ENCODE results near the gene RPS6KA6. TPM values are rescaled to one million over a fixed set of nuclear protein-coding genes. Genes with fewer than 3 reads are reported as not detected.

RPS6KA6 gene
- total and polyA plus RNA-seq, 2 experiments from 2014 or later: 3.6 to 14.0 TPM

DNA sequence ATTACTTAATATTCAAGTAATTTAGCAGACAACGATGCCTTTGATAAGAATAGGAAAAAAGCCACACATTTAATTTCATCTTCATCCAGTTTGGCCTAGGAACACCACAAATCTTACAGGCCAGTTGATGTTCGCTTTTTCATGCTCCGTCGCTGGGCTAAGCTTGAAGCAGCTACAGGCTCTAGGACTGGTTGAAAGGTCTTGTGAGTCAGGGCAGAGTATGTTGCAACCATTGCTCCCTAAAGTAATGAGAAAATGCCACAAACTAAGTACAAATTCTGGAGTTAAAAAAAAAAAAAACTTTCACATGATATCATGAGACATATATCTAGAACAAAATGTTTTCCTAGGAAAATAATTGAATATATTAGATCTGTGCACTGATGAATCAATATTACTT is 123.8 kb downstream of the RPS6KA6 start:
- Histone ChIP-seq H3F3A (replicated peaks; ENCODE audit: low read depth) (no peaks in the 10 kb centered on the region), H4K20me1 (replicated peaks; ENCODE audit: insufficient read depth) (no peaks in the 10 kb centered on the region), H3K27ac (ENCODE audit: low read depth) (no peak overlapping the region), H3K27me3 (ENCODE audit: insufficient read depth) (no peaks in the 10 kb centered on the region), H3K9me2 (ENCODE audit: insufficient read depth) (no peaks in the 10 kb centered on the region), H3K79me2 (replicated peaks; ENCODE audit: insufficient read depth) (no peaks in the 10 kb centered on the region), H2AFZ (no peak overlapping the region), H3K36me3 (ENCODE audit: insufficient read depth) (no peaks in the 10 kb centered on the region), H3K4me1 (ENCODE audit: insufficient read depth) (no peaks in the 10 kb centered on the region), H3K4me3 (no peak overlapping the region), H3K4me2 (no peak overlapping the region)
- no peak for ATAC-seq
- TF ChIP-seq EZH2 (IDR thresholded peaks at IDR 0.05; ENCODE audit: low read depth, unreplicated experiment) (no peak), ZNF114 (CRISPR knock-in tag; IDR thresholded peaks at IDR 0.05) (no peak), JUNB (IDR thresholded peaks at IDR 0.05; ENCODE audit: unreplicated experiment) (no peak), ZNF331 (CRISPR knock-in tag; IDR thresholded peaks at IDR 0.05; ENCODE audit: low read depth) (no peak), CREB1 (CRISPR knock-in tag; IDR thresholded peaks at IDR 0.05; ENCODE audit: low read depth) (no peak), EZH2phosphoT487 (IDR thresholded peaks at IDR 0.05; ENCODE audit: unreplicated experiment) (no peak), NANOG (IDR thresholded peaks at IDR 0.05; ENCODE audit: borderline replicate concordance) (no peak), STAT1 (IDR thresholded peaks at IDR 0.05; ENCODE audit: unreplicated experiment) (no peak), POLR2AphosphoS5 (IDR thresholded peaks at IDR 0.05; ENCODE audit: low read depth) (no peak)
- TF ChIP-seq, protein P1, sequence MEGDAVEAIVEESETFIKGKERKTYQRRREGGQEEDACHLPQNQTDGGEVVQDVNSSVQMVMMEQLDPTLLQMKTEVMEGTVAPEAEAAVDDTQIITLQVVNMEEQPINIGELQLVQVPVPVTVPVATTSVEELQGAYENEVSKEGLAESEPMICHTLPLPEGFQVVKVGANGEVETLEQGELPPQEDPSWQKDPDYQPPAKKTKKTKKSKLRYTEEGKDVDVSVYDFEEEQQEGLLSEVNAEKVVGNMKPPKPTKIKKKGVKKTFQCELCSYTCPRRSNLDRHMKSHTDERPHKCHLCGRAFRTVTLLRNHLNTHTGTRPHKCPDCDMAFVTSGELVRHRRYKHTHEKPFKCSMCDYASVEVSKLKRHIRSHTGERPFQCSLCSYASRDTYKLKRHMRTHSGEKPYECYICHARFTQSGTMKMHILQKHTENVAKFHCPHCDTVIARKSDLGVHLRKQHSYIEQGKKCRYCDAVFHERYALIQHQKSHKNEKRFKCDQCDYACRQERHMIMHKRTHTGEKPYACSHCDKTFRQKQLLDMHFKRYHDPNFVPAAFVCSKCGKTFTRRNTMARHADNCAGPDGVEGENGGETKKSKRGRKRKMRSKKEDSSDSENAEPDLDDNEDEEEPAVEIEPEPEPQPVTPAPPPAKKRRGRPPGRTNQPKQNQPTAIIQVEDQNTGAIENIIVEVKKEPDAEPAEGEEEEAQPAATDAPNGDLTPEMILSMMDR (conservative IDR thresholded peaks at IDR 0.05; ENCODE audit: low read depth in 2 of 2): no peak
- TF ChIP-seq, protein P2, sequence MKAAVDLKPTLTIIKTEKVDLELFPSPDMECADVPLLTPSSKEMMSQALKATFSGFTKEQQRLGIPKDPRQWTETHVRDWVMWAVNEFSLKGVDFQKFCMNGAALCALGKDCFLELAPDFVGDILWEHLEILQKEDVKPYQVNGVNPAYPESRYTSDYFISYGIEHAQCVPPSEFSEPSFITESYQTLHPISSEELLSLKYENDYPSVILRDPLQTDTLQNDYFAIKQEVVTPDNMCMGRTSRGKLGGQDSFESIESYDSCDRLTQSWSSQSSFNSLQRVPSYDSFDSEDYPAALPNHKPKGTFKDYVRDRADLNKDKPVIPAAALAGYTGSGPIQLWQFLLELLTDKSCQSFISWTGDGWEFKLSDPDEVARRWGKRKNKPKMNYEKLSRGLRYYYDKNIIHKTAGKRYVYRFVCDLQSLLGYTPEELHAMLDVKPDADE (IDR thresholded peaks at IDR 0.05): no peak
- TF ChIP-seq, protein P3, sequence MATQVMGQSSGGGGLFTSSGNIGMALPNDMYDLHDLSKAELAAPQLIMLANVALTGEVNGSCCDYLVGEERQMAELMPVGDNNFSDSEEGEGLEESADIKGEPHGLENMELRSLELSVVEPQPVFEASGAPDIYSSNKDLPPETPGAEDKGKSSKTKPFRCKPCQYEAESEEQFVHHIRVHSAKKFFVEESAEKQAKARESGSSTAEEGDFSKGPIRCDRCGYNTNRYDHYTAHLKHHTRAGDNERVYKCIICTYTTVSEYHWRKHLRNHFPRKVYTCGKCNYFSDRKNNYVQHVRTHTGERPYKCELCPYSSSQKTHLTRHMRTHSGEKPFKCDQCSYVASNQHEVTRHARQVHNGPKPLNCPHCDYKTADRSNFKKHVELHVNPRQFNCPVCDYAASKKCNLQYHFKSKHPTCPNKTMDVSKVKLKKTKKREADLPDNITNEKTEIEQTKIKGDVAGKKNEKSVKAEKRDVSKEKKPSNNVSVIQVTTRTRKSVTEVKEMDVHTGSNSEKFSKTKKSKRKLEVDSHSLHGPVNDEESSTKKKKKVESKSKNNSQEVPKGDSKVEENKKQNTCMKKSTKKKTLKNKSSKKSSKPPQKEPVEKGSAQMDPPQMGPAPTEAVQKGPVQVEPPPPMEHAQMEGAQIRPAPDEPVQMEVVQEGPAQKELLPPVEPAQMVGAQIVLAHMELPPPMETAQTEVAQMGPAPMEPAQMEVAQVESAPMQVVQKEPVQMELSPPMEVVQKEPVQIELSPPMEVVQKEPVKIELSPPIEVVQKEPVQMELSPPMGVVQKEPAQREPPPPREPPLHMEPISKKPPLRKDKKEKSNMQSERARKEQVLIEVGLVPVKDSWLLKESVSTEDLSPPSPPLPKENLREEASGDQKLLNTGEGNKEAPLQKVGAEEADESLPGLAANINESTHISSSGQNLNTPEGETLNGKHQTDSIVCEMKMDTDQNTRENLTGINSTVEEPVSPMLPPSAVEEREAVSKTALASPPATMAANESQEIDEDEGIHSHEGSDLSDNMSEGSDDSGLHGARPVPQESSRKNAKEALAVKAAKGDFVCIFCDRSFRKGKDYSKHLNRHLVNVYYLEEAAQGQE (IDR thresholded peaks at IDR 0.05; ENCODE audit: unreplicated experiment): no peak
- TF ChIP-seq, protein P4, sequence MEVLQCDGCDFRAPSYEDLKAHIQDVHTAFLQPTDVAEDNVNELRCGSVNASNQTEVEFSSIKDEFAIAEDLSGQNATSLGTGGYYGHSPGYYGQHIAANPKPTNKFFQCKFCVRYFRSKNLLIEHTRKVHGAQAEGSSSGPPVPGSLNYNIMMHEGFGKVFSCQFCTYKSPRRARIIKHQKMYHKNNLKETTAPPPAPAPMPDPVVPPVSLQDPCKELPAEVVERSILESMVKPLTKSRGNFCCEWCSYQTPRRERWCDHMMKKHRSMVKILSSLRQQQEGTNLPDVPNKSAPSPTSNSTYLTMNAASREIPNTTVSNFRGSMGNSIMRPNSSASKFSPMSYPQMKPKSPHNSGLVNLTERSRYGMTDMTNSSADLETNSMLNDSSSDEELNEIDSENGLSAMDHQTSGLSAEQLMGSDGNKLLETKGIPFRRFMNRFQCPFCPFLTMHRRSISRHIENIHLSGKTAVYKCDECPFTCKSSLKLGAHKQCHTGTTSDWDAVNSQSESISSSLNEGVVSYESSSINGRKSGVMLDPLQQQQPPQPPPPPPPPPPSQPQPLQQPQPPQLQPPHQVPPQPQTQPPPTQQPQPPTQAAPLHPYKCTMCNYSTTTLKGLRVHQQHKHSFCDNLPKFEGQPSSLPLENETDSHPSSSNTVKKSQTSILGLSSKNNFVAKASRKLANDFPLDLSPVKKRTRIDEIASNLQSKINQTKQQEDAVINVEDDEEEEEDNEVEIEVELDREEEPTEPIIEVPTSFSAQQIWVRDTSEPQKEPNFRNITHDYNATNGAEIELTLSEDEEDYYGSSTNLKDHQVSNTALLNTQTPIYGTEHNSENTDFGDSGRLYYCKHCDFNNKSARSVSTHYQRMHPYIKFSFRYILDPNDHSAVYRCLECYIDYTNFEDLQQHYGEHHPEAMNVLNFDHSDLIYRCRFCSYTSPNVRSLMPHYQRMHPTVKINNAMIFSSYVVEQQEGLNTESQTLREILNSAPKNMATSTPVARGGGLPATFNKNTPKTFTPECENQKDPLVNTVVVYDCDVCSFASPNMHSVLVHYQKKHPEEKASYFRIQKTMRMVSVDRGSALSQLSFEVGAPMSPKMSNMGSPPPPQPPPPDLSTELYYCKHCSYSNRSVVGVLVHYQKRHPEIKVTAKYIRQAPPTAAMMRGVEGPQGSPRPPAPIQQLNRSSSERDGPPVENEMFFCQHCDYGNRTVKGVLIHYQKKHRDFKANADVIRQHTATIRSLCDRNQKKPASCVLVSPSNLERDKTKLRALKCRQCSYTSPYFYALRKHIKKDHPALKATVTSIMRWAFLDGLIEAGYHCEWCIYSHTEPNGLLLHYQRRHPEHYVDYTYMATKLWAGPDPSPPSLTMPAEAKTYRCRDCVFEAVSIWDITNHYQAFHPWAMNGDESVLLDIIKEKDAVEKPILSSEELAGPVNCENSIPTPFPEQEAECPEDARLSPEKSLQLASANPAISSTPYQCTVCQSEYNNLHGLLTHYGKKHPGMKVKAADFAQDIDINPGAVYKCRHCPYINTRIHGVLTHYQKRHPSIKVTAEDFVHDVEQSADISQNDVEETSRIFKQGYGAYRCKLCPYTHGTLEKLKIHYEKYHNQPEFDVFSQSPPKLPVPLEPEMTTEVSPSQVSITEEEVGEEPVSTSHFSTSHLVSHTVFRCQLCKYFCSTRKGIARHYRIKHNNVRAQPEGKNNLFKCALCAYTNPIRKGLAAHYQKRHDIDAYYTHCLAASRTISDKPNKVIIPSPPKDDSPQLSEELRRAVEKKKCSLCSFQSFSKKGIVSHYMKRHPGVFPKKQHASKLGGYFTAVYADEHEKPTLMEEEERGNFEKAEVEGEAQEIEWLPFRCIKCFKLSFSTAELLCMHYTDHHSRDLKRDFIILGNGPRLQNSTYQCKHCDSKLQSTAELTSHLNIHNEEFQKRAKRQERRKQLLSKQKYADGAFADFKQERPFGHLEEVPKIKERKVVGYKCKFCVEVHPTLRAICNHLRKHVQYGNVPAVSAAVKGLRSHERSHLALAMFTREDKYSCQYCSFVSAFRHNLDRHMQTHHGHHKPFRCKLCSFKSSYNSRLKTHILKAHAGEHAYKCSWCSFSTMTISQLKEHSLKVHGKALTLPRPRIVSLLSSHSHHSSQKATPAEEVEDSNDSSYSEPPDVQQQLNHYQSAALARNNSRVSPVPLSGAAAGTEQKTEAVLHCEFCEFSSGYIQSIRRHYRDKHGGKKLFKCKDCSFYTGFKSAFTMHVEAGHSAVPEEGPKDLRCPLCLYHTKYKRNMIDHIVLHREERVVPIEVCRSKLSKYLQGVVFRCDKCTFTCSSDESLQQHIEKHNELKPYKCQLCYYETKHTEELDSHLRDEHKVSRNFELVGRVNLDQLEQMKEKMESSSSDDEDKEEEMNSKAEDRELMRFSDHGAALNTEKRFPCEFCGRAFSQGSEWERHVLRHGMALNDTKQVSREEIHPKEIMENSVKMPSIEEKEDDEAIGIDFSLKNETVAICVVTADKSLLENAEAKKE (CRISPR knock-in tag; IDR thresholded peaks at IDR 0.05): no peak
- no peaks in the 10 kb centered on the region; the same call in 1 of the 3 replicates for H3K36me3 Mint-ChIP-seq (ENCODE audit: low read depth)
- DNase-seq (ENCODE audit: low spot score): no peak
- no peak overlapping the region for H3K27ac Mint-ChIP-seq
- no peak overlapping the region for H3K4me3 Mint-ChIP-seq
- H3K27me3 Mint-ChIP-seq (ENCODE audit: insufficient read depth, low read depth, poor library complexity): no peaks in the 10 kb centered on the region
- no peaks in the 10 kb centered on the region for H3K4me1 Mint-ChIP-seq
- H3K9me3 Mint-ChIP-seq: no peaks in the 10 kb centered on the region
